Measurements from ENCODE around the gene SAMD4B.

- TF ChIP-seq CTCF (IDR thresholded peaks at IDR 0.05; ENCODE audit: poor library complexity) (no peak), EZH2 (IDR thresholded peaks at IDR 0.05; ENCODE audit: borderline replicate concordance) (no peak), EZH2phosphoT487 (IDR thresholded peaks at IDR 0.05; ENCODE audit: low read depth, severe bottlenecking, unreplicated experiment) (no peak)
These were observed 57.8 kb downstream of the SAMD4B start for GRCh38 chr19:39400061-39400460.

All from hepatocyte (in vitro differentiated cells).